HG02798 (cell line): ENCODE results near the gene ARL3.
A peak's percentile ranks its signal among the peaks of the same experiment; 100 is the strongest.

Experiments used
- ATAC-seq: cut with Tn5 transposase; IDR thresholded peaks from one replicate; pipeline ENCODE4 v1.9.1; 2021; ENCODE audit warnings: mild to moderate bottlenecking; ENCODE audit not compliant: unreplicated experiment, poor library complexity

The ARL3 gene

DNA sequence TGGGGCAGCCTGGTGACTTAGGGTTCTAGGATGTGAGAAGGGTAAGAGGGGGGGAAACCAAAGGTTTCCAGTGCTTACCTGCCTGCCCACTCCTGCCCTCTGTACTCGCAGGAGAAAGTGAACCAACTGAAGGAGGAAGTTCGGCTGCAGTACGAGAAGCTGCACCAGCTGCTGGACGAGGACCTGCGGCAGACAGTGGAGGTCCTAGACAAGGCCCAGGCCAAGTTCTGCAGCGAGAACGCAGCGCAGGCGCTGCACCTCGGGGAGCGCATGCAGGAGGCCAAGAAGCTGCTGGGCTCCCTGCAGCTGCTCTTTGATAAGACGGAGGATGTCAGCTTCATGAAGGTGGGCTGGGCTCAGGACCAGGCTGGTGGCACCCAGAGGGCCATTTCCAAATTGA is 59.2 kb downstream of the ARL3 start:
- ATAC-seq = no peak

DNA sequence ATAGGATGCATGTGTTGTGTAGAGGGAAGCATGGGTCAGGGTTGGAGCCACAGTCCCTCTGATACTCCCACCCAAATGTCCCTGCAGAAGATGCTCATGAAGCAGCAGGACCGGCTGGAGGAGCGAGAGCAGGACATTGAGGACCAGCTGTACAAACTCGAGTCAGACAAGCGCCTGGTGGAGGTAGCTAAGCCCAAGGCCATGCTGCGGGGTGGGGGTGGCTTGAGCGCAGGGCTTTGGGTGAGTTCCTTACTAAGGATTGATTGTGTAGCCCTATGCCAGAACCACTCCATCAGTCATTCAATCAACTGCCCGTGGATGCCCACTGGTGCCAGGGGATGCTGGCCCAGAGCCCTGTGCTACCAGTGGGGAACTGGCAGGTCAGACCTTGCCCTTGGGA is 59.6 kb downstream of the ARL3 start:
- no peak for ATAC-seq

DNA sequence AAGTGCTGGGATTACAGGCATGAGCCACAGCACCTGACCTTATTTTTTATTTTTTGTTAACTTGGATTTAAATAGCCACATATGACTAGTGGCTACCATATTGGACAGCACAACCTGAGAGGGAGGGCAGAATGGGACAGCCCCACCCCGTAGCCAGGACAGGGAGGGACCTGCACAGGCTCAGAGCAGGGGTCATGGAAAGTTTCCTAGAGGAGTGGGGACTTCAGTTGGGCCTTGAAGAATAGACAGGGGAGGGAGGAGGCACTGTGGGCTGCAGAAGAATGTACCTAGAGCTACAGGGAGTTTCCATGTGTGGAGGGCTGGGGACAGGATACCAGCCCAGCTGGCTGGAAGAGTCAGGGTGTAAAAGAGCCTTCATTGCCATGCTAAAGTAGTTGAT is 61.1 kb downstream of the ARL3 start:
- ATAC-seq = no peak

DNA sequence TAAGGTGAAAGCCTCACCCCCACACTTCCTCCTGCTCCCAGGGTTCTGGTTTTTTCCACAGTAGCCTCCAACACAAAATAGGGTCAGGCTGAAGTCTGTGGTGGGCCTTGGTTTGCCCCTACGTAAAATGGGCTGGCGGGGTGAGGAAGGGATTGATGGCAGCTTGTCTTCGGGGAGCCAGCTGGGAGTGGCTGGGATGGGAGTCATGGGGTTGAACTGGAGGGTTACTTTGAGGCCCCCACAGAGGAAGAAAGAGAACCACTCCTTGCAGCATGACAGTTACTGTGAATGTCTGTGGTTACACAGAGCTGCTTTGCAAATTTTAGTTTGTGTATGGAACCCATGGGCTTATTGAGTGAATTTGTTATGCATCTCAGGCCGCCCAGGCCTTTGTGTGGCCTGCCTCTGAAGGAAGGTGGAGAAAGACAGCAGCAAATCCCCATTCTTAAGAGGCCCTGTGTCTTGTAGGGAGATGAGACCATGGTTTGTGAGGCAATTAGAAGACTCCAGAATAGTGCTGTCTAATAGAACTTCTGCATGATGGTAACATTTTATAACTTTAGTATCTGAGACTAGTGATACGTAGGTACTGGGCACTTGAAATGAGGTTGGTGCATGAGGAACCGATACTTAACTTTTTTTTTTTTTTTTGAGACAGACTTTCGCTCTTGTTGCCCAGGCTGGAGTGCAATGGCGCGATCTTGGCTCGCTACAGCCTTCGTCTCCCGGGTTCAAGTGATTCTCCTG is 61.9 kb downstream of the ARL3 start:
- peak; percentile 46 for ATAC-seq

DNA sequence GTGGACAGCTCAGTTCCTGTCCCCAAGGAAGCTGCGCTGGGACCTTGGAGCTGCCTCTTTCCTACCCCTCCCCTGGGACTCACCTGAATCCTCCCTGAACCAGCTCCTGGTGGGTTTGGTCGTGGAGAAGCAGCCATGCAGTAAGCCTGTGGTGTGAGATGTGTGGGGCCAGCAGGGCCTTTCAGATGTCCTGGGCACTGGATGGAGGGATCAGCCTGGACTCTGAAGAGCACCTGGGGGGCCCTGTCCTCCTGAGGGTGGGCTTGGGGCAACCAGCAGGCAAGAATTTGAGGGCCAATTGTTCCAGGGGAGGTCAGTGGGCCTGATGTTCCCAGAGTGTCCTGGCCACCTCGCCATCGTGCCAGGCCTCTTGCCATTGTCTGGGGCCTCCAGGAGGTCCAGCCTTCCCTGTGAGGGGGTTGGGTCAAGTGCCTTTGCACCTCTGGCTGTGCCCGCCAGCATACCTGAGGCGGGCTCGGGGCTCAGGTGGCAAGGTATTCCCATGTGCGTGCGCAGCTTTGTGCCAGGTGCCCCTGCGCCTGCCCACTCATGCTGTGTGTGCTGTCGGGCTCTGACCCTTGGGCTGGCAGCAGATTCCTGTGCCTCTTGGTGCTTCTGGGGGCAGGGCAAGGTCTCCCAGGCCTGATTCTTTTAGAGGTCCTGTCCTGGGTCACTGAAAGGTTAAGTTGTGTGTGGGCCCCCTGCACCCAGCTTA is 62.6 kb downstream of the ARL3 start:
- ATAC-seq = no peak

DNA sequence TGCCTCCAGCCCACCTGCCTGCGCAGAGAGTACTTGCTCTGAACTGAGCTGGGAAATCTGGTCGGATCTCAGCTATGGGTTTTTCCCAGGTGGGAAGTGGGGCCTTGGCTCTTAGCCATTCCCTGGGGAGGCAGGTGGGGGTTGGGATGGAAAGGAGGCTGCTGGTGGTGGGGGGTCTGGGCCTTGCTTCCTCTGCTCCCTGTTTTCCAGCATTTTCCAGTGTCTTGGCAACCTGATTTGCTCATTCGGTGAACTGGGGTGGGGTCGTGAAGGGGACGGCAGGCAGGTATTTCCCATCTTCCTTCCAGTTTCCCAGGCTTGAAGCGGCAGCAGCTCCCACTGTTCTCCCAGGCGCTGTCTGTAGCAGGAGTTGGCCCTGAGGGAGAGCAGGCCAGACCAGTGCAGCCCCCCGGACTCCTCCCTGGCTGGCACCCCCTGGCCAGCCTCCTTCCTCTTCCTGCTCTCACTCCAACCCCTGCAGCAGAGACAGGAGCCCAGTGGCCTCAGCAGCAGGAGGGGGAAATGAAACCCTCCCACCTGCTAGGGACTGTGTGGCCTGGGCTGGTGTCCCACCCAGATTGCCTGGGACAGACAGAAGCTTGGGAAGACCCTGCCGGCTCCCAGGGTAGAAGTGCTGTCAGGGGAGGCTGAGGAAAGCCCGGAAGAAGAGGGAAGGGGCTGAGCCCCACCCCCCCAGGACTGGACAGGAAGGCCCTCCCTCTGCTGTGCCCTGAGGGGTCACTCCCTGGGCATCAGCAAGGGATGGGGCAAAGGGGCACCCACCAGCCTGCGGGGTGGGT is 63.3 kb downstream of the ARL3 start:
- no peak for ATAC-seq

DNA sequence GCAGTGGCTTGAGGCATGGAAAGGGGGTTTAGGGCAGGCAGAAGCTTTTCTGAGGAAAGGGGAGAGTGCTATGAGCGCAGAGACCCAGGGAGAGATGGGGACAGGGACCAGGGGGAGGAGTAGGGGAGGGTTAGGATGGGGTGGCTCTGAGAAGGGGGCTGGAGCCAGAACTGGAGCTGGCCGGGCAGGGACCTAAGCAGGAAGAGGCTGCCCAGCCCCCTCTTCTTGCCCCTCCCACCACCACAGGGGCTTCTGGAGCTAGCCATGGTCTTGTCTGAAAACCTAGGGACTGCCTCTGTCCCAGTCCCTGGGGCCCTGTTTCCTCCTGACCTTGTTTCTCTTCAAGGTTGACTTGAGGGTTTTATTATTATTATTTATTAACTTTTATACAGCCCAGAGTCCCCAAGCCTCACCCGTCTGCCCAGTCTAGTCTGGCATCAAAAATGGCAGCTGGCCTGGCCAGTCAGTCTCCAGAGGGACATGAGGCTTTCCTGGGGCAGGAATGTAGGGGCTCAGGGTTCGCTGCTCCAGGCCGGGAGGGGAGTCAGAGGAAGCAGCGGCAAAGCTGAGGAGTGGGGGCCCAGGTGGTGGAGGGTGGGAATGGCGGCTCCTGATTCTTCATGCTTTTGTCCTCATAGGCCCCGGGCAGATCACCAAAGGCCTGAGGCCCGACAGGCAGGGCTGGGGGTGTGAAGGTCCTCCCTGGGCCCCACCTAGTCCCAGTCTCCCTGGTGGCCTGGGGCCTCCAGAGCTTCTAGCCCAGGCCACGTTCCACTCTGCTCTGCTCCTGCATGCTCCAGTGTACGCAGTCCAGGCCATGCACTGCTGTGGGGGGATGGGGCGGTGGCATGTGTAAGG is 64.2 kb downstream of the ARL3 start:
- no peak for ATAC-seq

DNA sequence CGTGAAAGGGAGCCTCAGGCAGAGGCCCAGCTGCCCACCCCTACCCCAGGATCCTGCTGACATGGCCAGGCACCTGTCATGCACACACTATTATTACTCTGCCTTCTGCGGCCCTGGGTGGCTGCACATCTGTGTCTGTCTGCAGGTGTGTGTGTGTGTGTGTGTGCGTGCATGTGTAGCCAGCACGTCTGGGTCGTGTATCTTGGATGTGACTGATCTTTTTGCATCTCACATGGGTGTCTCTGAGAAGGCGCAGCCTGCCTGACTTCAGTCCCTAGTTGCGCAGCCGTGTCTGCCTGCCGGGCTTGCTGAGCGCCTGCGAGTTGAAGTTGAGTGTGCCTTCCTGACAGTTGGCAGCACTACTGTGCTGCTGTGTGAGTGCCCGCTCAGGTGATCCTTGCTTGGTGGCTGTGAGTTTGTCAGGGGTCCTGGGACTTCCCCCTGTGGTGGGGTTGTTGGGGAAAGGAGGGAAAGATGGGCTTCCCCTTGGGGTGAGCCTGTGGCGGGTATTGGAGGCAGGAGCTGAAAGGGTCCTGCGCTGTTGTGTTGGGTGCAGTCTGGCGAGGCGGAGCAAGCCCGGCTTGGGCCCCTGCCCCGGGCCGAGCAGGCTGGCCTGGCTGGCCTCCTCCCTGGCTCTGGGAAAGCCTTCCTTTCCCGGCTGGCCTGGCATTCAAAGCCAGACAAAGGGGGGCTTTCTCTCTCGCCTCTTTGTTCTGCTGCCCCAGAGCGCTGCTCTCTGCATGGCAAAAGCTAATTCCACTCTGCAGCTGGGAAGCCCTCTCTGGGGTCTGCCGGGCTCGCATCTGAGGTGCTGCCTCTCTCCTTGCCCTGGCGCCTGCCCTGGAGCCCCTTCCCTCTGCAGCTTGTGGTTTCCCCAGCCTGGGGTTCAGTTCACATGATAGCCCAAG is 65.1 kb downstream of the ARL3 start:
- ATAC-seq = no peak

DNA sequence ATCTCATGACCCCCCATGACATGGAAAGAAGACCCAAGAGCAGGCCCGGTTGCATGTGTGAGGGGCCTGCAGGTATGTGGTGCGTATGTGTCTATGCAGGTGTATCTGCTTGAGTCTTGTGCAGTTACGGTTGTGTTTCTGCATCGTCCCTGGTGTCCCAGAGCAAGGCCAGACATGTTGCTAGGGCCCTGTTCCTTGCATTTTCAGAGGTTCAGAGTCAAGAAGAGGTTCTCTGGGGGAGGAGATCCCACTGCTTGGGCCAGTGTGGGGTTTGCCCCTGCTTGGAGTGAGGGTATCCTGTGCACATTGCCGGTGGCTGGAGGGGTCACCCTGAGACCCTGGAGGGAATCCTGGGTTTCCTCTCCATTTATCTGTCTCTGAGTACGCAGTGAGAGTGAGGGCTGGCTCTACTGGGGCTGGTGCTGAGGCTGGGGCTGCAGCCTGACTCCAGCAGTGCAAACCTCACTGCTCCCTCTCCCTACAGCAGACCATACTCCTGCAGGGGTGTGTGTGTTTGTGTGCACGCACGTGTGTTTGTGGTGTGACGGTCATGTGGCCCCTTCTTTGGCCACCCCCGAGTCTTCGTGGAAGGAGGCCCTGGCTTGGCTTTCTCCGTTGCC is 65.8 kb downstream of the ARL3 start:
- no peak for ATAC-seq

DNA sequence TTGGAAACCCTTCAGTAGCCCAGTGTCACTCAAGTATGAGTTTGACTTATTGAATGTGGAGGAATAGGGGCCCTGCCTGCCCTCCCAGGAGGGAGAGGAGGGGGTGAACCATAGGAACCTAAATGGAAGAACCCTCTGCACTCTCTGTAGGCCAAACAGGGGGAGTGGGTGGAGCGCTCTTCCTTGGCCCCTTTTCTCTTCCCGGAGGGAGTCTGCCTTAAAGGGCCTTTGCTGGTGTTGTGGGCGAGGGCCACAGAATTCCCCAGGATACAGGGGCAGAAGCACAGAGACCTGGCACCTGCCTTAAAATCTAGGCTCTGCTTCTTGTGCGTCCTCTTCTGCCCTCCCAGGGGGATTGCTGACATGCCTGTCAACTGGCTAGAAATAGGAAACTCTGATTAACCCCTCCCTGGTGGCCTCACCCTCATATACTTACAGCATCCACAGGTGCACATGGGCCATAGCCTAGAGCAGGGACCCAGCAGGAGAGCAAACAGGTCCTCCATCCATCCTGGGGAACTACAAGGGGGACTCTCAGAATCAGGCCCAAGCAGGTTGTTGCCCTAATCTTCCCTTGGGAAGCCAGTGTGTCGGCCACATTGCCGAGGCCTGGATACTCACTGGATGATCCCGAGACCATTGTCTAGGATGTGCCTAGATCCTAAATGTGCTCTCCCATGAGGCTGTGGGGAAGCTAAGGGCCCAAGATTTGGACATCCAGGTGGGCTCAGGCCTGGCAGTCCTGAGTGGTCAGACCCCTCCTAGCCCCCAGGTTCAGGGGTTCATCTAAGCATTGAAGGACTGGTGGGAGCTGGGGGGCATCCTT is 66.5 kb downstream of the ARL3 start:
- ATAC-seq = no peak

DNA sequence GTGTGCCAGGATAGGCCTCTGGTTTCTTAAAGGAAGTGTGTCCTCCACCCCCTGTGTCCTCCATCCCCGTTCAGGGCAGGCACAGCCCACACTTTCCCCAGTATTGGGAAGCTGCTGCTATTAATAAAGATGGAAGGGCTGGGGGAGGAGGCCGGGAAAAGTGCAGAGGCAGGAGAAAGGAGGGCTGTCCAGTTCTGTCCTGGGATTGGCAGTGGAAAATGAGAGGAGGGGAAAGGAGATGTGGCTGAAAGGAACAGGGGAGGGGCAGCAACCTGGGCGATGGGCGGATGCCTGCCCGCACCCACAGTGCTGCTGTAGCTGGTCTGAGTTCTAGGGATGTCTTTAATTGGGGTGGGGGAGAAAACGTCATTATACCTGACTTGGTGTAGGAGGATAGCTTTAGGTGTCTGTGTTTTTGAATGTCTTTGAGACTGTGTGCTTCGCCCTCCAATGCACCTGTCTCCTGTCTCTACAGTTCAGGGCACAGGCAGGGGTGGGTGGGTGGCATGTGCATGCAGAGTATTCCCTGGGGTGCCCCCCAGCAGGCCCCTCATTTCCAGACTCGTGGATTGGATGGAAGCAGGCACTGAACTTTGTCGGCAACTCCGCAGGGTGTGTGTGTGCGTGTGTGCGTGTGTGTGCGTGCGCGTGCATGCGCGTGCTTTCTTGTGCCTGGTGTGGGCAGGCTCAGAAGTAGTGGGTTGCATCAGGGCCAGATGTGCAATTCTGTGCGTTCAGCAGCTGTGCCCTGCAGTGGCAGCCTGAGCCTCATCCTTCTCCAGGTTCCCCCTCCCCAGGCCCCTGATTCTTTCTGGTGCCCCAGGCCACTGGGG is 67.4 kb downstream of the ARL3 start:
- no peak for ATAC-seq

DNA sequence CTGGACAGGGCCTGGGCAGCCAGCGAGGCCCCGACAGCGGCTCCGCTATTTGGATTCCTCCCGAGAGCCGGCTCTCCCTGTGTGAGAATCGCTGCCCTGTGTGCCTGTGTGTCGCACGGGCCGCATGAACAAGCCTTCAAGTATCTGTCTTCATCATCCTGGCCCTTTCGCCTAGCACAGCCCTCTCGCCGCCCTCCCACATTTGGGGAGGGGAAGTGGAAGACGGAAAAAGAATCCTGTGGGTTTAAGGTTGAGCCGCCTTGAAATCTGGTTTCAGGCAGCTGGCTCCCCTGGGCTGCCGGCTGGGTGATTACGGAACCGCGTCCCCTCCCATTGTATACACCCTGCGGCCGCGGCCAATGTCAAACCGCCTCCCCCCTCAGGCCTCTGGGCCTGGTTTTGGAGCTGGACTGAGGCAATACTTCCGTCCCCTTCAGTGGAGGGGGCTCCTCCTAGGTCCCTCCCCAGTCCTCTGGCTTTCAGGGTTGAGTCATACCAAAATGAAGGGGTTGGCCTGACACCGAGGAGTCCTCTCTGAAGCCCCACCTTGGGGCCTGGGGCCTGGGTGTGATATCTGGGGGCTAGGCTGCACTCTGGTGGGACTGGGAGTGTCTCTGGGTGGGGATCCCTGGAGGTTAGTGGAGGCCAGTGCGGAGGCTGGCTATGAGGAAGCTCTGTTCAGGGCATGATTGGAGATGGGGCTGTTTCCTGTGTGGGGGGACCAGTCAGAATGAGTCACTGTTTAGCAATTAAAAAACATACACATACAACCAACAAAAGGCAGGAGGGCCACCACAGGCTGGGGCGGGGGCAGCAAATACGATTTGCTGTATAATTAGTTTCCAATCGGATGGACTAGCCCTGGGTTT is 68.2 kb downstream of the ARL3 start:
- ATAC-seq = peak; percentile 32

DNA sequence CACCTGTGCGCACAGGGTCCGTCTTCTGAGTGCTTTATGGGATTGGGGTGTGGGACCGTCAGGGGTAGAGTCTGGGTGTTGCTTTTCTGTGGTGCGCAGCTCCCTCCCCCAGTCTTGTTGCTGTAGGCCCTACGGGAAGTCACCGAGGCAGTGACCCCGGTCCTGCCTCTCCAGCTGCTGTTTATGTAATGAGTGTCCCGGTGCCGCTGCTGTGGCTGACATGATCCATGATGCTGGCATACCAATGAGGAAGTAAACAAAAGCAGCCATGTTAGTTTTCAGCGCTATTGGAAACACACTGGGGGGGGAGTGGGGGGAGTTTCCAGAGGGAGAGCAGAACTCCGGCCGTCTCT is 68.8 kb downstream of the ARL3 start:
- no peak for ATAC-seq

DNA sequence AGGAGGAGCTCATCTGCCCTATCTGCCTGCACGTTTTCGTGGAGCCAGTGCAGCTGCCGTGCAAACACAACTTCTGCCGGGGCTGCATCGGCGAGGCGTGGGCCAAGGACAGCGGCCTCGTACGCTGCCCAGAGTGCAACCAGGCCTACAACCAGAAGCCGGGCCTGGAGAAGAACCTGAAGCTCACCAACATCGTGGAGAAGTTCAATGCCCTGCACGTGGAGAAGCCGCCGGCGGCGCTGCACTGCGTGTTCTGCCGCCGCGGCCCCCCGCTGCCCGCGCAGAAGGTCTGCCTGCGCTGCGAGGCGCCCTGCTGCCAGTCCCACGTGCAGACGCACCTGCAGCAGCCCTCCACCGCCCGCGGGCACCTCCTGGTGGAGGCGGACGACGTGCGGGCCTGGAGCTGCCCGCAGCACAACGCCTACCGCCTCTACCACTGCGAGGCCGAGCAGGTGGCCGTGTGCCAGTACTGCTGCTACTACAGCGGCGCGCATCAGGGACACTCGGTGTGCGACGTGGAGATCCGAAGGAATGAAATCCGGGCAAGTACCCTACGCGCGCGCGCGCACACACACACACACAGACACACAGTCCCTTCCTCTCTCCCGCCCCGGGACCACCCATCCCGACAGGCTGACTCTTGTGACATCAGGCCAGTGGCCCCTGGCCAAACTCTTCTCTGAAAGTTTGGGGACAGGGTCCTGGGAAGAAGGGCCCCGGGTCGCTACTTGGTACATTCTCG is 69.4 kb downstream of the ARL3 start:
- ATAC-seq = peak; percentile 12

DNA sequence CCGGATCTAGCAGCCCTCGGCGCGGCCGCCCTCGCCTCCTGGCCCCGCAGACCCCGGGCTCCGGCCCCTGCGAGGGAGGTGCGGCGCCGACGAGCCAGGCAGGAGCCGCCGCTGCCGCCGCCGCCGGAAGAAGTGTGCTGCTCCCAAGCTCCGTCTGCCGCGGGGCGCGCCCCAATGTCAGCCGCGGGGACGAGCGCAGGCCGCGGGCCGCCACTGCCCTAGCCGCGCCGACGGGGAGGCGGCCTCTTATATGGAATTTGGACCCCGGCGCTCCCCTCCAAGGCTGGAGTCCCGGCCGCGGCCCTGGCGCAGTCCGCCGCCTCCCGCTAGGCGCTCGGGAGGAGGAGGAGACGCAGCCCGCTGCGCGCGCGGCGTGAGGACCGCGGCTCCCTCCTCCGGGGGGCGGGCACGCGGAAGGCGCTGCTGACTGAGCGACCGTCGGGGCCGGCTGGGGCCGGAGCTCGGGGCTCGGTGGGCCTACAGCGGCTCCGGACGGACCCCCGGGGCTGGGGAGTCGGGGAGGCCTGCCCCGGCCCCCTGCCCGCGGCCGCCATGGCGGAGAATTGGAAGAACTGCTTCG is 70.0 kb downstream of the ARL3 start, which contains the start of gene TRIM8:
Gene TRIM8, plus strand, starts transcription at position 414 of the 580 bp plus-strand sequence. Its CDS starts 139 bp downstream, at position 553.
- no peak for ATAC-seq
